GM12891 (cell line): ENCODE measurements around the gene PROSER3.

Experiments used
- POLR2A ChIP-seq: IDR thresholded peaks from 2 replicates; pipeline ENCODE4 v1.6.1; 2011; ENCODE audit warnings: low read depth, low read length, control low read depth
- POLR2AphosphoS5 ChIP-seq: IDR thresholded peaks from 2 replicates; pipeline ENCODE4 v1.6.1; 2011; ENCODE audit warnings: low read depth, low read length, control low read depth

GRCh38 chr19:35773020-35773806 is 15.2 kb downstream of the PROSER3 start:
- TF ChIP-seq POLR2A (no peak), POLR2AphosphoS5 (no peak)
